ENCODE data around the gene JMJD8. TPM values are rescaled to one million over a fixed set of nuclear protein-coding genes. Genes with fewer than 3 reads are reported as not detected.

The JMJD8 gene
- total and polyA plus RNA-seq, 10 donors = 24.9 to 58.7 (median 35.9) TPM

DNA sequence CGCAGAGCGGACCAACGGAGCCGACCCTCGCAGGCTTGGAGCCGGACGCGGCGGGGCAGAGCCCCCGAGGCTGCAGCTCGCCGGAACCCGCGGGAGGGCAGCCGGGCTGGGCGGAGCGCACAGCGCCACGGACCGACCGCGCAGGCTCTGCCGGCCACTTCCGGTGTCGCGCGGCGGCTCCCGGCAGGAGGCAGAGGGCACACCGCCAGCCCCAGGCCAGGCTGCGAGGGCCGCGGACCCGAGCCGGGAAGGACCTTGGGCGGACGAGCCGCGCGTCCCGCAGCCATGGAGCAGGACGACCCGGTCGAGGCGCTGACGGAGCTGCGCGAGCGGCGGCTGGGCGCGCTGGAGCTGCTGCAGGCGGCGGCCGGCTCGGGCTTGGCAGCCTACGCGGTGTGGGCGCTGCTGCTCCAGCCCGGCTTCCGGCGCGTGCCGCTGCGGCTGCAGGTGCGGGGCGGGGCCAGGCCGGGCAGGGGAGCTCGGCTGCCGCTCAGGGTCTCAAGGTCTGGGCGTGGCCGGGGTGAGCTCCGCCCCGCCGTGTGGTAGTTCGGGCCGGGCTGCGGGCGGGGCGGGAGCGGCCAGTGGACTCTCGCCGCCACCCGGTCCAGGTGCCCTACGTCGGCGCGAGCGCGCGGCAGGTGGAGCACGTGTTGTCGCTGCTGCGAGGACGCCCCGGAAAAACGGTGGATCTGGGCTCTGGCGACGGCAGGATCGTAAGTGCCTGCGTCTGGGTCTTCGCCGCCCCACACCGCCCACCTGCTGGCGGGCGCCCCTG lies 37.0 kb upstream of the JMJD8 start, which contains the start of gene ANTKMT:
TSS of gene ANTKMT (plus strand) at position 157 of the 775 bp plus-strand sequence. CDS start at position 286, 129 bp downstream.
- H3K9me3 ChIP-seq = no peaks in the 10 kb centered on the region
- peak within 1 kb of the TSS; percentile 83 to 93 (median 90) for H3K27ac ChIP-seq
- 6 to 8% (median 6%) methylated on average over 34 to 106 of the region's 106 CpGs for WGBS, 5 donors
- H3K4me3 ChIP-seq = peak within 1 kb of the TSS; percentile 64 to 91 (median 82)
- TF ChIP-seq, protein P1, sequence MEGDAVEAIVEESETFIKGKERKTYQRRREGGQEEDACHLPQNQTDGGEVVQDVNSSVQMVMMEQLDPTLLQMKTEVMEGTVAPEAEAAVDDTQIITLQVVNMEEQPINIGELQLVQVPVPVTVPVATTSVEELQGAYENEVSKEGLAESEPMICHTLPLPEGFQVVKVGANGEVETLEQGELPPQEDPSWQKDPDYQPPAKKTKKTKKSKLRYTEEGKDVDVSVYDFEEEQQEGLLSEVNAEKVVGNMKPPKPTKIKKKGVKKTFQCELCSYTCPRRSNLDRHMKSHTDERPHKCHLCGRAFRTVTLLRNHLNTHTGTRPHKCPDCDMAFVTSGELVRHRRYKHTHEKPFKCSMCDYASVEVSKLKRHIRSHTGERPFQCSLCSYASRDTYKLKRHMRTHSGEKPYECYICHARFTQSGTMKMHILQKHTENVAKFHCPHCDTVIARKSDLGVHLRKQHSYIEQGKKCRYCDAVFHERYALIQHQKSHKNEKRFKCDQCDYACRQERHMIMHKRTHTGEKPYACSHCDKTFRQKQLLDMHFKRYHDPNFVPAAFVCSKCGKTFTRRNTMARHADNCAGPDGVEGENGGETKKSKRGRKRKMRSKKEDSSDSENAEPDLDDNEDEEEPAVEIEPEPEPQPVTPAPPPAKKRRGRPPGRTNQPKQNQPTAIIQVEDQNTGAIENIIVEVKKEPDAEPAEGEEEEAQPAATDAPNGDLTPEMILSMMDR (IDR thresholded peaks at IDR 0.05 in 8 of 11, conservative IDR thresholded peaks at IDR 0.05 in 3 of 11) = peak in 2 of 11 experiments; percentile 22 to 39
- TF ChIP-seq POLR2A (IDR thresholded peaks at IDR 0.05) (peak in 1 of 3 donors; percentile 50), POLR2AphosphoS5 (IDR thresholded peaks at IDR 0.05) (peak; percentile 81 to 92 (median 91))
- peaks cover 0 to 17% (median 0%) of the 10 kb centered on the region in 6 donors for H3K36me3 ChIP-seq
- peaks cover 0 to 29% (median 6%) of the 10 kb centered on the region in 7 donors for H3K27me3 ChIP-seq (replicated peaks in 1 of 7)
- DNase-seq = peak; percentile 96
- intact Hi-C loops (cut with DNase I; ENCODE audit: low total_unique reads) = no loop called here
- H3K4me1 ChIP-seq = peaks cover 21 to 76% (median 44%) of the 10 kb centered on the region in 6 donors

DNA sequence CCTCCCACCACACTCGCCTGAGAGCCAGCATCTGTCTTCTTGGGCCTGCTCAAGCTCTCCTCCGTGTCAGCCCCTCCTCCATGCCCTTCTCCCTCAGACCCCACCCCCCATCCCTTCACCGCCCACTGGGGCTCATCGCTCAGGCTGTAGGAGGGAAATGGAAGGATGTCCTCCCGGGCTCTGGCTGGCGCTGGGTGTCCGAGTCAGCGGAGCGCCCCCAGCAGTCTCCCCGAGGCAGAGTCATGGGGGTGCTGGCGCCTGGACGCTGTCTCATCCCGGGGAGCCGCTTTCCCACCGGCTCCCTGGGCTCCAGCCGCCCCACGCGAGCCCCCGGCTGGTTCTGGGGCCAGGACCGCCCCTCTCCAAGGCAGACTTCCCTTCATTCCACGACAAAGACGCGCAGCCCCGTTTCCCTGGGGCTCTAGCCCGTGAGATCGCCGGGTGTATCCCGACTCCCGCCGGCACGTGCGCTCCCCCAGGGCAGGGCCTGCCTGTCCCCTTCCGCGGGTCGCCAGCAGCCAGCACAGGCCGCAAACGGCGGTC lies 36.4 kb upstream of the JMJD8 start:
- Histone ChIP-seq H3K4me1 (peaks cover 19 to 79% (median 46%) of the 10 kb centered on the region in 6 donors), H3K9me3 (no peaks in the 10 kb centered on the region), H3K36me3 (peaks cover 0 to 17% (median 0%) of the 10 kb centered on the region in 6 donors), H3K27me3 (replicated peaks in 1 of 7) (peaks cover 0 to 29% (median 12%) of the 10 kb centered on the region in 7 donors), H3K27ac (peak overlapping the region; percentile 83 to 93 (median 90)), H3K4me3 (peak overlapping the region; percentile 64 to 91 (median 82))
- TF ChIP-seq POLR2AphosphoS5 (IDR thresholded peaks at IDR 0.05) (no peak), POLR2A (IDR thresholded peaks at IDR 0.05) (no peak)
- TF ChIP-seq, protein P1 (IDR thresholded peaks at IDR 0.05 in 8 of 11, conservative IDR thresholded peaks at IDR 0.05 in 3 of 11) = no peak
- no peak for DNase-seq
- intact Hi-C loops (cut with DNase I; ENCODE audit: low total_unique reads) = no loop called here
- WGBS, 5 donors = 0 to 1% (median 0%) methylated on average over 14 to 38 of the region's 38 CpGs

DNA sequence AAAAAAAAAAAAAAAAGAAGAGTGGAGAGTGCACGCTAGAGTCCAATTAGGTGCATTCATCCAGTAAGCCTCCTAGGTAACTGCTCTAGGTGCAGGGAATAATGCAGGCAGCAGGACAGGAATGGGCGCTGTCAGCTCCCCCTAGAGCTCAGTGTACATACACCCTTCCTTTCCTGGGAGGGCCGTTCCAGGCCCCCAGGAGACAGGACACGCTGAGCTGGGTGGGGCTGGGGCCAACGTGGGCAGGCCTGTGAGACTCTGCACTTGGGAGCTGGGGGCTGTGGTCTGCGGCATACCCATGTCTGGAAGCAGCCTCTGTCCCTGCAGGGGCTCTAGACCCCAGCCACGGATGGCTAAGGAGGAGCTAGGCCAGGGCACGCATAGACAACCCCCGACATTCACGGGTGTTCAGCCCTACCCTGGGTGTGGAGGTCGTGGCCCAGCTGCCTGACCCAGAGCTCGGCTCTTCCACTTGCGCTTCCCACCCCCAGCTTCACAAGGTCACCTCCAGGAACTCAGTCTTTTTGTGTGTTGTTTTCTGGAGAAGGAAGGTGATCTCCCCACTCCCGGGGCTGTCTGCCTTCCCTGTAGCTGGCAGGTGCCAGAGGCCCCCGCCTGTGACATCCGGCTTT lies 35.8 kb upstream of the JMJD8 start:
- Histone ChIP-seq H3K4me1 (peaks cover 19 to 83% (median 48%) of the 10 kb centered on the region in 6 donors), H3K27me3 (replicated peaks in 1 of 7) (peaks cover 0 to 30% (median 12%) of the 10 kb centered on the region in 7 donors), H3K4me3 (peak overlapping the region; percentile 64 to 91 (median 82)), H3K9me3 (no peaks in the 10 kb centered on the region), H3K36me3 (peaks cover 0 to 17% (median 0%) of the 10 kb centered on the region in 6 donors), H3K27ac (peak overlapping the region in 7 of 8 donors; percentile 85 to 93 (median 91))
- TF ChIP-seq, protein P1 (IDR thresholded peaks at IDR 0.05 in 8 of 11, conservative IDR thresholded peaks at IDR 0.05 in 3 of 11) = no peak
- TF ChIP-seq POLR2AphosphoS5 (IDR thresholded peaks at IDR 0.05) = no peak
- no peak for TF ChIP-seq POLR2A (IDR thresholded peaks at IDR 0.05)
- 8 to 14% (median 12%) methylated on average over 11 to 16 of the region's 16 CpGs for WGBS, 5 donors
- DNase-seq = no peak
- intact Hi-C loops (cut with DNase I; ENCODE audit: low total_unique reads) = no loop called here

Measured in spleen (tissue), 11 donors.